HS-5 (cell line): Measurements from ENCODE around the gene SKI.

Experiments used
- DNase-seq: peaks from one replicate; pipeline ENCODE4 v3.0.0-alpha.2; 2012; ENCODE audit warnings: low read depth

SKI gene

GRCh38 chr1:2229911-2230731 lies 2.0 kb downstream of the SKI start:
- DNase-seq, result no peak

- DNase-seq, result no peak
Observed at GRCh38 chr1:2230781-2231531, 2.8 kb downstream of the SKI start.

- peak; percentile 71 for DNase-seq
Observed at GRCh38 chr1:2231532-2232254, 3.6 kb downstream of the SKI start.

GRCh38 chr1:2232255-2232915 lies 4.3 kb downstream of the SKI start:
- no peak for DNase-seq

- no peak for DNase-seq
Observed at GRCh38 chr1:2232916-2233438, 4.9 kb downstream of the SKI start.

GRCh38 chr1:2233468-2233867 lies 5.3 kb downstream of the SKI start:
- no peak for DNase-seq

GRCh38 chr1:2233997-2234761 lies 6.1 kb downstream of the SKI start:
- DNase-seq, result peak; percentile 65

GRCh38 chr1:2234762-2235113 lies 6.6 kb downstream of the SKI start:
- DNase-seq, result no peak

- no peak for DNase-seq
Observed at GRCh38 chr1:2235300-2235998, 7.3 kb downstream of the SKI start.

- DNase-seq, result no peak
Observed at GRCh38 chr1:2236695-2237677, 8.9 kb downstream of the SKI start.

- no peak for DNase-seq
Observed at GRCh38 chr1:2237773-2238172, 9.7 kb downstream of the SKI start.

- DNase-seq, result no peak
Observed at GRCh38 chr1:2238361-2239012, 10.4 kb downstream of the SKI start.

GRCh38 chr1:2239013-2239370 lies 10.9 kb downstream of the SKI start:
- DNase-seq, result no peak

GRCh38 chr1:2239384-2239985 lies 11.4 kb downstream of the SKI start:
- no peak for DNase-seq

GRCh38 chr1:2240270-2241156 lies 12.4 kb downstream of the SKI start:
- DNase-seq, result no peak

GRCh38 chr1:2241820-2242219 lies 13.7 kb downstream of the SKI start:
- DNase-seq, result no peak
